HepG2 (cell line): Measurements from ENCODE around the gene INAFM2. TPM values are rescaled to one million over a fixed set of nuclear protein-coding genes. Genes with fewer than 3 reads are reported as not detected.

ENCODE experiments used
- ATAC-seq: fragments of 200-7000 bp; cut with Tn5 transposase; 3 replicates; pipeline ENCODE4 v1.9.1; 2020; ENCODE audit warnings: mild to moderate bottlenecking, moderate library complexity
- BruUV-seq: library from RNA; stranded (reverse); fragments of 400-500 nt; replicated peaks from 2 replicates; lab custom pipeline; 2021; lab: Mats Ljungman, UMichigan
- CTCF ChIA-PET: fragments of 300-600 bp; formaldehyde crosslinking; extraction: SDS; loops from one replicate; lab custom pipeline; 2021; ENCODE audit warnings: low total read pairs, inconsistent platforms, low intra/inter-chr PET ratio; lab: Yijun Ruan, JAX
- POLR2A ChIA-PET: fragments of 350-600 bp; sonication (Branson Sonifier 250); formaldehyde crosslinking; loops from one replicate; lab custom pipeline; 2020; ENCODE audit warnings: antibody characterized with exemption, inconsistent platforms; lab: Yijun Ruan, JAX
- DNase-seq: peaks from one replicate; pipeline ENCODE4 v3.0.0-alpha.2; 2015; ENCODE audit warnings: low spot score
- FAIRE-seq: peaks from 3 replicates; lab custom pipeline; 2011; peaks lifted over from hg19 to GRCh38; lab: Jason Lieb, UNC
- H2AFZ ChIP-seq: one replicate; pipeline ENCODE4 v1.6.1; 2011; ENCODE audit warnings: low read length, inconsistent platforms
- H3K27ac ChIP-seq: fragments of 300-600 bp; 3 replicates; pipeline ENCODE4 v1.8.0; 2011; ENCODE audit warnings: mixed run types, mild to moderate bottlenecking, mixed read lengths, low read length, inconsistent platforms; ENCODE audit not compliant: insufficient read depth; ENCODE audit errors: extremely low read length
- H3K27me3 ChIP-seq, 2 experiments: fragments of 200-600 bp in 1 of 2; 2 replicates in 1 of 2; 3 replicates in 1 of 2; pipeline versions ENCODE4 v1.6.0 to v1.8.0; 2011; ENCODE audit warnings: low read length in 2 of 2, mild to moderate bottlenecking in 2 of 2, moderate library complexity in 2 of 2, inconsistent platforms in 1 of 2; ENCODE audit not compliant: insufficient read depth in 2 of 2, control insufficient read depth in 1 of 2
- H3K36me3 ChIP-seq, 2 experiments: fragments of 200-600 bp in 1 of 2; replicated peaks in 1 of 2; 2 replicates in 1 of 2; 3 replicates in 1 of 2; pipeline versions ENCODE4 v1.5.1 to v1.8.0; 2011; ENCODE audit warnings: low read length in 2 of 2, inconsistent platforms in 1 of 2; ENCODE audit not compliant: insufficient read depth in 2 of 2, control insufficient read depth in 1 of 2
- H3K4me1 ChIP-seq: 2 replicates; pipeline ENCODE4 v1.5.1; 2012; ENCODE audit warnings: low read length, inconsistent platforms; ENCODE audit not compliant: insufficient read depth
- H3K4me2 ChIP-seq: 2 replicates; pipeline ENCODE4 v1.6.0; 2011; ENCODE audit warnings: low read depth, low read length, inconsistent platforms
- H3K4me3 ChIP-seq, 3 experiments: fragments of 200-600 bp in 1 of 3; sonication (generic), shearing (Covaris generic) in 1 of 3; replicated peaks in 1 of 3; 2 replicates each; pipeline ENCODE4 v1.5.1; 2011 to 2016; ENCODE audit warnings: low read length in 3 of 3, inconsistent platforms in 2 of 3, low read depth in 2 of 3, mild to moderate bottlenecking in 2 of 3, control low read depth in 1 of 3, mixed read lengths in 1 of 3; ENCODE audit not compliant: insufficient read depth in 1 of 3
- H3K79me2 ChIP-seq: one replicate; pipeline ENCODE4 v1.6.1; 2011; ENCODE audit warnings: low read length, inconsistent platforms; ENCODE audit not compliant: insufficient read depth
- H3K9ac ChIP-seq: 2 replicates; pipeline ENCODE4 v1.6.0; 2011; ENCODE audit warnings: mild to moderate bottlenecking, low read depth, low read length, inconsistent platforms; ENCODE audit not compliant: insufficient read depth
- H3K9me3 ChIP-seq: 2 replicates; pipeline ENCODE4 v1.5.1; 2012; ENCODE audit warnings: mild to moderate bottlenecking, low read length
- H4K20me1 ChIP-seq: 2 replicates; pipeline ENCODE4 v1.6.0; 2011; ENCODE audit warnings: inconsistent platforms, mild to moderate bottlenecking, low read length, moderate library complexity; ENCODE audit not compliant: insufficient read depth
- FLYWCH1 ChIP-seq: sonication (generic); formaldehyde crosslinking; IDR thresholded peaks from 2 replicates; pipeline ENCODE4 v1.8.1; 2023; ENCODE audit warnings: mild to moderate bottlenecking, missing genetic modification reagents
- HNRNPH1 ChIP-seq: fragments of 200-400 bp; formaldehyde crosslinking; optimal IDR thresholded peaks from 2 replicates; pipeline ENCODE3; 2017; ENCODE audit warnings: mild to moderate bottlenecking, low read depth, low read length
- MAFF ChIP-seq: IDR thresholded peaks from 2 replicates; pipeline ENCODE4 v1.6.1; 2011; ENCODE audit warnings: low read depth, low read length, improper control_type of control experiment
- MEF2D ChIP-seq: sonication (generic); formaldehyde crosslinking; IDR thresholded peaks from 2 replicates; pipeline ENCODE4 v1.5.1; 2020; ENCODE audit warnings: mild to moderate bottlenecking, missing genetic modification reagents
- NR2F1 ChIP-seq, 2 experiments: fragments of 450-650 bp in 1 of 2; formaldehyde crosslinking in 1 of 2; IDR thresholded peaks; 2 replicates each; pipeline versions ENCODE4 v1.5.0 to v1.6.1; 2016 to 2020; ENCODE audit warnings: mild to moderate bottlenecking in 1 of 2, missing compliant biosample characterization in 1 of 2, missing genetic modification reagents in 1 of 2, moderate library complexity in 1 of 2
- PITX1 ChIP-seq: sonication (generic); formaldehyde crosslinking; IDR thresholded peaks from 2 replicates; pipeline ENCODE4 v1.5.1; 2020; ENCODE audit warnings: mild to moderate bottlenecking, missing genetic modification reagents
- SP1 ChIP-seq, 2 experiments: fragments of 450-650 bp in 1 of 2; sonication (generic) in 1 of 2; formaldehyde crosslinking in 1 of 2; IDR thresholded peaks; 2 replicates each; pipeline versions ENCODE4 v1.4.0 to v1.6.1; 2016 to 2020; ENCODE audit warnings: missing genetic modification reagents in 1 of 2
- SP5 ChIP-seq: IDR thresholded peaks from 2 replicates; pipeline ENCODE4 v1.6.1; 2016; ENCODE audit warnings: low read depth, borderline replicate concordance
- ZNF781 ChIP-seq: sonication (generic); formaldehyde crosslinking; IDR thresholded peaks from 2 replicates; pipeline ENCODE4 v1.5.1; 2020; ENCODE audit warnings: borderline replicate concordance, mild to moderate bottlenecking, missing genetic modification reagents; ENCODE audit errors: not compliant biosample characterization
- ZNF788 ChIP-seq: sonication (generic); formaldehyde crosslinking; IDR thresholded peaks from 2 replicates; pipeline ENCODE4 v1.5.0; 2020; ENCODE audit warnings: mild to moderate bottlenecking, missing genetic modification reagents, borderline replicate concordance
- ZNF891 ChIP-seq: sonication (generic); formaldehyde crosslinking; IDR thresholded peaks from 2 replicates; pipeline ENCODE4 v1.5.0; 2020; ENCODE audit warnings: mild to moderate bottlenecking, missing genetic modification reagents
- WGBS: methylation state at CpG from one replicate; pipeline ENCODE4 v1.1.6; 2017; ENCODE audit warnings: low lambda C conversion rate; 5-methylcytosine and 5-hydroxymethylcytosine counted together
- in situ Hi-C: cut with HindIII; loops from 2 replicates; pipeline ENCODE4 v1.10.0; 2017; ENCODE audit warnings: low pct_unique_long_range_greater_than_20kb; ENCODE audit not compliant: extremely low pct_ligation_motif_present
- intact Hi-C: fragments of 100-400 bp; cut with micrococcal nuclease; formaldehyde crosslinking; loops from one replicate; pipeline ENCODE4 v1.10.0; 2022; ENCODE audit not compliant: unreplicated experiment
- polyA plus RNA-seq, 8 experiments: library from polyadenylated mRNA; depleted of rRNA in 3 of 8; stranded (reverse) in 7 of 8; unstranded in 1 of 8; fragments of >200 nt; fragmentation: Illumina TruSeq in 4 of 8; extraction: Trizol in 4 of 8; gene quantifications; 2 replicates each; pipeline versions ENCODE4 v1.2.1 to v1.2.3, GENCODE V29; 2011 to 2016; ENCODE audit warnings: low read depth in 4 of 8, missing spikeins in 1 of 8, mixed read lengths in 1 of 8; ENCODE audit not compliant: insufficient read depth in 1 of 8
- total RNA-seq, 5 experiments: library from RNA; depleted of rRNA; stranded (reverse); fragments of >200 nt; fragmentation: Illumina TruSeq; extraction: Trizol; gene quantifications; 2 replicates each; pipeline ENCODE4 v1.2.3, GENCODE V29; 2016; ENCODE audit warnings: low read depth in 1 of 5
- TF ChIP-seq, protein P1 (sequence below): sonication (generic); formaldehyde crosslinking; IDR thresholded peaks from 2 replicates; pipeline ENCODE4 v1.4.0; 2020; ENCODE audit warnings: missing genetic modification reagents
- TF ChIP-seq, protein P2 (sequence below): sonication (generic); formaldehyde crosslinking; IDR thresholded peaks from 2 replicates; pipeline ENCODE4 v1.9.0; 2021; ENCODE audit warnings: missing genetic modification reagents, mild to moderate bottlenecking, borderline replicate concordance
- TF ChIP-seq, protein P3 (sequence below): sonication (generic); formaldehyde crosslinking; IDR thresholded peaks from 2 replicates; pipeline ENCODE4 v1.5.0; 2020; ENCODE audit warnings: missing genetic modification reagents
- TF ChIP-seq, protein P4 (sequence below): sonication (generic); formaldehyde crosslinking; IDR thresholded peaks from 2 replicates; pipeline ENCODE4 v1.4.0; 2020; ENCODE audit warnings: missing genetic modification reagents

Gene INAFM2
- total and polyA plus RNA-seq, 2 of the 13 experiments (the other 11 are each of a cell fraction or from before 2014, with no cell fraction given): 5.5 to 6.5 TPM

DNA sequence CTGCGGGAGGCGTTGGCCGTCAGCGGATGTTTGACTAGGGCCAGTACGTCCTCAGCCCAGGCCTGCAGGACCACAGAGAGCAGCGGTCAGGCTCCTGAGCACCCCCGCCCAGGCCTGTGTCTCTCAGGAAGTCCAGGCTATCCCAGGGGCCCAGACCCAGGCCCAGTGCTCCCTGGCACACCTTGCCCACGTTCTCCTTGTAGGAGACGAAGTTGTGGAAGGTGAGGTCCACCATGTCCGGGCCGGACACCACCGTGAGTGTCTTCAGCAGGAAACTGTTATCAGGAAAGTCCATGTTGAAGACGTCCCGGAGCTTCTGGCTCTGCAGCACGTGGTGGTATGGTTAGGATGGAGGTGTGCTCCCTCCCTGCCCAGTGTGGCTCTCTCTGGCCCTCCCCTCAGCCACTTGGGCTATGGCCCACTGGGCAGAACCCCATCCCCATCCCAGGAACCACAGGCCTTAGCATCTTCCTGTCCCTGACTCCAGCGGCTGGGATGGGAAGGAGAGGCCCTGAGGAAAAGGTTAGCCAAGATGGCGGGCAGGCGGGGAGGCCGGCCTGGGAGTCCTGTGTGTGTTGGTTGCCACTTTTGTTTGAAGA, 21.1 kb upstream of the INAFM2 start:
- FAIRE-seq: no peak
- WGBS: 8% methylated on average over 7 of the region's 19 CpGs
- Histone ChIP-seq H3K36me3 (no peaks in the 10 kb centered on the region), H3K4me3 (no peak overlapping the region), H3K4me2 (no peak overlapping the region), H3K27ac (no peak overlapping the region), H4K20me1 (no peaks in the 10 kb centered on the region), H3K9ac (no peak overlapping the region), H3K27me3 (peaks cover 11 to 73% of the 10 kb centered on the region in 2 experiments), H3K9me3 (no peaks in the 10 kb centered on the region), H3K79me2 (no peaks in the 10 kb centered on the region), H3K4me1 (no peaks in the 10 kb centered on the region), H2AFZ (no peak overlapping the region)
- ChIA-PET CTCF (no interaction called here), POLR2A (no interaction called here)
- no peak for DNase-seq
- ATAC-seq: no peak; the same call in 2 of the 3 replicates
- intact Hi-C loops (no loop called here), in situ Hi-C loops (no loop called here)
- BruUV-seq: no TSS peak
- no peak for TF ChIP-seq SP5 (CRISPR knock-in tag)
- no peak for TF ChIP-seq MAFF
- TF ChIP-seq MEF2D (CRISPR knock-in tag): no peak
- TF ChIP-seq, protein P1, sequence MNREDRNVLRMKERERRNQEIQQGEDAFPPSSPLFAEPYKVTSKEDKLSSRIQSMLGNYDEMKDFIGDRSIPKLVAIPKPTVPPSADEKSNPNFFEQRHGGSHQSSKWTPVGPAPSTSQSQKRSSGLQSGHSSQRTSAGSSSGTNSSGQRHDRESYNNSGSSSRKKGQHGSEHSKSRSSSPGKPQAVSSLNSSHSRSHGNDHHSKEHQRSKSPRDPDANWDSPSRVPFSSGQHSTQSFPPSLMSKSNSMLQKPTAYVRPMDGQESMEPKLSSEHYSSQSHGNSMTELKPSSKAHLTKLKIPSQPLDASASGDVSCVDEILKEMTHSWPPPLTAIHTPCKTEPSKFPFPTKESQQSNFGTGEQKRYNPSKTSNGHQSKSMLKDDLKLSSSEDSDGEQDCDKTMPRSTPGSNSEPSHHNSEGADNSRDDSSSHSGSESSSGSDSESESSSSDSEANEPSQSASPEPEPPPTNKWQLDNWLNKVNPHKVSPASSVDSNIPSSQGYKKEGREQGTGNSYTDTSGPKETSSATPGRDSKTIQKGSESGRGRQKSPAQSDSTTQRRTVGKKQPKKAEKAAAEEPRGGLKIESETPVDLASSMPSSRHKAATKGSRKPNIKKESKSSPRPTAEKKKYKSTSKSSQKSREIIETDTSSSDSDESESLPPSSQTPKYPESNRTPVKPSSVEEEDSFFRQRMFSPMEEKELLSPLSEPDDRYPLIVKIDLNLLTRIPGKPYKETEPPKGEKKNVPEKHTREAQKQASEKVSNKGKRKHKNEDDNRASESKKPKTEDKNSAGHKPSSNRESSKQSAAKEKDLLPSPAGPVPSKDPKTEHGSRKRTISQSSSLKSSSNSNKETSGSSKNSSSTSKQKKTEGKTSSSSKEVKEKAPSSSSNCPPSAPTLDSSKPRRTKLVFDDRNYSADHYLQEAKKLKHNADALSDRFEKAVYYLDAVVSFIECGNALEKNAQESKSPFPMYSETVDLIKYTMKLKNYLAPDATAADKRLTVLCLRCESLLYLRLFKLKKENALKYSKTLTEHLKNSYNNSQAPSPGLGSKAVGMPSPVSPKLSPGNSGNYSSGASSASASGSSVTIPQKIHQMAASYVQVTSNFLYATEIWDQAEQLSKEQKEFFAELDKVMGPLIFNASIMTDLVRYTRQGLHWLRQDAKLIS (CRISPR knock-in tag): no peak
- no peak for TF ChIP-seq SP1 (IDR thresholded peaks at IDR 0.05)
- no peak for TF ChIP-seq SP1 (CRISPR knock-in tag; IDR thresholded peaks at IDR 0.05)
- TF ChIP-seq PITX1 (CRISPR knock-in tag): no peak
- no peak for TF ChIP-seq ZNF891 (CRISPR knock-in tag)
- TF ChIP-seq, protein P2, sequence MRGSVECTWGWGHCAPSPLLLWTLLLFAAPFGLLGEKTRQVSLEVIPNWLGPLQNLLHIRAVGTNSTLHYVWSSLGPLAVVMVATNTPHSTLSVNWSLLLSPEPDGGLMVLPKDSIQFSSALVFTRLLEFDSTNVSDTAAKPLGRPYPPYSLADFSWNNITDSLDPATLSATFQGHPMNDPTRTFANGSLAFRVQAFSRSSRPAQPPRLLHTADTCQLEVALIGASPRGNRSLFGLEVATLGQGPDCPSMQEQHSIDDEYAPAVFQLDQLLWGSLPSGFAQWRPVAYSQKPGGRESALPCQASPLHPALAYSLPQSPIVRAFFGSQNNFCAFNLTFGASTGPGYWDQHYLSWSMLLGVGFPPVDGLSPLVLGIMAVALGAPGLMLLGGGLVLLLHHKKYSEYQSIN (CRISPR knock-in tag): no peak
- no peak for TF ChIP-seq FLYWCH1 (CRISPR knock-in tag)
- TF ChIP-seq ZNF781 (CRISPR knock-in tag): no peak
- TF ChIP-seq, protein P3, sequence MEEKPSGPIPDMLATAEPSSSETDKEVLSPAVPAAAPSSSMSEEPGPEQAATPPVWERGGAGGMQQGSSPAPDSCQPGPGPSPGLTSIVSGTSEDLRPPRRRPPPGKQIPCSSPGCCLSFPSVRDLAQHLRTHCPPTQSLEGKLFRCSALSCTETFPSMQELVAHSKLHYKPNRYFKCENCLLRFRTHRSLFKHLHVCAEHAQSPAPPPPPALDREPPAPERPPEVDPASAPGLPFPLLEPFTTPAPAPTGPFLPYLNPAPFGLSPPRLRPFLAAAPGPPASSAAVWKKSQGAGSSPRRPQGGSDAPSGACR (CRISPR knock-in tag): no peak
- TF ChIP-seq, protein P4, sequence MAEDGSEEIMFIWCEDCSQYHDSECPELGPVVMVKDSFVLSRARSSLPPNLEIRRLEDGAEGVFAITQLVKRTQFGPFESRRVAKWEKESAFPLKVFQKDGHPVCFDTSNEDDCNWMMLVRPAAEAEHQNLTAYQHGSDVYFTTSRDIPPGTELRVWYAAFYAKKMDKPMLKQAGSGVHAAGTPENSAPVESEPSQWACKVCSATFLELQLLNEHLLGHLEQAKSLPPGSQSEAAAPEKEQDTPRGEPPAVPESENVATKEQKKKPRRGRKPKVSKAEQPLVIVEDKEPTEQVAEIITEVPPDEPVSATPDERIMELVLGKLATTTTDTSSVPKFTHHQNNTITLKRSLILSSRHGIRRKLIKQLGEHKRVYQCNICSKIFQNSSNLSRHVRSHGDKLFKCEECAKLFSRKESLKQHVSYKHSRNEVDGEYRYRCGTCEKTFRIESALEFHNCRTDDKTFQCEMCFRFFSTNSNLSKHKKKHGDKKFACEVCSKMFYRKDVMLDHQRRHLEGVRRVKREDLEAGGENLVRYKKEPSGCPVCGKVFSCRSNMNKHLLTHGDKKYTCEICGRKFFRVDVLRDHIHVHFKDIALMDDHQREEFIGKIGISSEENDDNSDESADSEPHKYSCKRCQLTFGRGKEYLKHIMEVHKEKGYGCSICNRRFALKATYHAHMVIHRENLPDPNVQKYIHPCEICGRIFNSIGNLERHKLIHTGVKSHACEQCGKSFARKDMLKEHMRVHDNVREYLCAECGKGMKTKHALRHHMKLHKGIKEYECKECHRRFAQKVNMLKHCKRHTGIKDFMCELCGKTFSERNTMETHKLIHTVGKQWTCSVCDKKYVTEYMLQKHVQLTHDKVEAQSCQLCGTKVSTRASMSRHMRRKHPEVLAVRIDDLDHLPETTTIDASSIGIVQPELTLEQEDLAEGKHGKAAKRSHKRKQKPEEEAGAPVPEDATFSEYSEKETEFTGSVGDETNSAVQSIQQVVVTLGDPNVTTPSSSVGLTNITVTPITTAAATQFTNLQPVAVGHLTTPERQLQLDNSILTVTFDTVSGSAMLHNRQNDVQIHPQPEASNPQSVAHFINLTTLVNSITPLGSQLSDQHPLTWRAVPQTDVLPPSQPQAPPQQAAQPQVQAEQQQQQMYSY (CRISPR knock-in tag): no peak
- TF ChIP-seq ZNF788 (CRISPR knock-in tag): no peak
- no peak for TF ChIP-seq NR2F1 (CRISPR knock-in tag; IDR thresholded peaks at IDR 0.05)
- no peak for TF ChIP-seq HNRNPH1
